K562 (cell line): ENCODE data around the gene TIGD1. TPM values are rescaled to one million over a fixed set of nuclear protein-coding genes. Genes with fewer than 3 reads are reported as not detected.

Source experiments
- ATAC-seq: fragments of 200-7000 bp; cut with Tn5 transposase; 3 replicates; pipeline ENCODE4 v1.9.1; 2020; ENCODE audit warnings: moderate library complexity
- BruUV-seq: library from RNA; stranded (reverse); fragments of 400-500 nt; replicated peaks from 2 replicates; lab custom pipeline; 2021; lab: Mats Ljungman, UMichigan
- CTCF ChIA-PET: fragments of 300-600 bp; formaldehyde crosslinking; extraction: SDS; loops from one replicate; lab custom pipeline; 2021; ENCODE audit warnings: low intra/inter-chr PET ratio; lab: Yijun Ruan, JAX
- POLR2A ChIA-PET: fragments of 300-600, 350-650 bp; sonication (Branson Sonifier 250); formaldehyde crosslinking; extraction: SDS; loops from one replicate; lab custom pipeline; 2021; ENCODE audit warnings: antibody characterized with exemption, inconsistent platforms; lab: Yijun Ruan, JAX
- DNase-seq, 4 experiments: peaks; one replicate each; pipeline versions ENCODE4 v3.0.0 to v3.0.0-alpha.2; 2011 to 2018; ENCODE audit warnings: low spot score in 3 of 4, mixed read lengths in 3 of 4; ENCODE audit errors: extremely low read depth in 1 of 4
- FAIRE-seq: peaks from 2 replicates; lab custom pipeline; 2011; peaks lifted over from hg19 to GRCh38; lab: Jason Lieb, UNC
- H2AFZ ChIP-seq: 2 replicates; pipeline ENCODE4 v1.6.0; 2011; ENCODE audit warnings: low read depth, low read length, control low read depth, inconsistent platforms
- H3K27ac ChIP-seq: fragments of 200-600 bp; 3 replicates; pipeline ENCODE4 v1.8.0; 2011; ENCODE audit warnings: low read depth, mild to moderate bottlenecking, control low read depth, inconsistent platforms, low read length, moderate library complexity, mixed read lengths; ENCODE audit errors: extremely low read depth
- H3K27me3 ChIP-seq, 2 experiments: fragments of 300-600 bp in 1 of 2; 2 replicates in 1 of 2; 3 replicates in 1 of 2; pipeline versions ENCODE4 v1.6.0 to v1.8.0; 2011; ENCODE audit warnings: inconsistent platforms in 2 of 2, low read length in 2 of 2, mild to moderate bottlenecking in 1 of 2, mixed read lengths in 1 of 2, moderate library complexity in 1 of 2; ENCODE audit not compliant: control insufficient read depth in 2 of 2, insufficient read depth in 2 of 2
- H3K36me3 ChIP-seq: fragments of 300-600 bp; 3 replicates; pipeline ENCODE4 v1.8.0; 2011; ENCODE audit warnings: mild to moderate bottlenecking, low read length, inconsistent platforms; ENCODE audit not compliant: control insufficient read depth, insufficient read depth
- H3K4me1 ChIP-seq, 2 experiments: fragments of 200-600 bp in 1 of 2; replicated peaks in 1 of 2; 2 replicates in 1 of 2; 3 replicates in 1 of 2; pipeline versions ENCODE4 v1.5.1 to v1.8.0; 2011; ENCODE audit warnings: inconsistent platforms in 2 of 2, low read length in 2 of 2, mild to moderate bottlenecking in 1 of 2, mixed read lengths in 1 of 2, moderate library complexity in 1 of 2; ENCODE audit not compliant: control insufficient read depth in 2 of 2, insufficient read depth in 2 of 2
- H3K4me2 ChIP-seq: 2 replicates; pipeline ENCODE4 v1.6.1; 2011; ENCODE audit warnings: low read length, control low read depth, inconsistent platforms, mixed read lengths; ENCODE audit not compliant: insufficient read depth
- H3K4me3 ChIP-seq: fragments of 200-600 bp; sonication (generic), shearing (Covaris generic); 2 replicates; pipeline ENCODE4 v1.5.1; 2016; ENCODE audit warnings: control low read depth, inconsistent platforms
- H3K79me2 ChIP-seq: fragments of 200-600 bp; 3 replicates; pipeline ENCODE4 v1.8.0; 2011; ENCODE audit warnings: low read length, inconsistent platforms; ENCODE audit not compliant: control insufficient read depth, insufficient read depth
- H3K9ac ChIP-seq, 2 experiments: 2 replicates each; pipeline versions ENCODE4 v1.6.0 to v1.6.1; 2011; ENCODE audit warnings: low read depth in 2 of 2, low read length in 2 of 2, control low read depth in 1 of 2, inconsistent platforms in 1 of 2, mild to moderate bottlenecking in 1 of 2, mixed read lengths in 1 of 2; ENCODE audit not compliant: insufficient read depth in 1 of 2
- H3K9me1 ChIP-seq: one replicate; pipeline ENCODE4 v1.6.0; 2011; ENCODE audit warnings: inconsistent platforms, mild to moderate bottlenecking, low read length, moderate library complexity; ENCODE audit not compliant: control insufficient read depth, insufficient read depth
- H3K9me3 ChIP-seq: replicated peaks from 2 replicates; pipeline ENCODE4 v1.5.1; 2011; ENCODE audit warnings: low read depth, low read length, inconsistent platforms; ENCODE audit not compliant: control insufficient read depth, insufficient read depth
- H4K20me1 ChIP-seq: replicated peaks from 2 replicates; pipeline ENCODE4 v1.6.1; 2011; ENCODE audit warnings: low read length, inconsistent platforms, mixed read lengths; ENCODE audit not compliant: control insufficient read depth, insufficient read depth
- POLR3G ChIP-seq: IDR thresholded peaks from 2 replicates; pipeline ENCODE4 v1.6.1; 2011; ENCODE audit not compliant: insufficient read length, insufficient replicate concordance; ENCODE audit errors: extremely low read depth
- SRSF1 ChIP-seq: fragments of 200-400 bp; formaldehyde crosslinking; IDR thresholded peaks from 2 replicates; pipeline ENCODE4 v1.6.1; 2017; ENCODE audit warnings: mild to moderate bottlenecking, low read depth, low read length, moderate library complexity
- ZBTB1 ChIP-seq: sonication (generic); formaldehyde crosslinking; IDR thresholded peaks from 2 replicates; pipeline ENCODE4 v1.8.1; 2023; ENCODE audit warnings: missing genetic modification reagents, low read depth, mild to moderate bottlenecking, borderline replicate concordance
- ZNF175 ChIP-seq: fragments of 200-800 bp; sonication (Bioruptor generic); IDR thresholded peaks from 2 replicates; pipeline ENCODE4 v1.6.1; 2016; ENCODE audit warnings: low read depth, mild to moderate bottlenecking, missing genetic modification characterization, missing compliant biosample characterization
- WGBS: fragments of 100-300 bp; shearing (Covaris generic); methylation state at CpG from one replicate; pipeline ENCODE4 v1.1.6; 2016; ENCODE audit warnings: low coverage, mixed read lengths; ENCODE audit not compliant: insufficient coverage; ENCODE audit errors: missing lambda C conversion rate; 5-methylcytosine and 5-hydroxymethylcytosine counted together
- in situ Hi-C: fragments of 300-500 bp; cut with MboI; formaldehyde crosslinking; loops from 4 replicates; pipeline ENCODE4 v1.15.0; 2018; ENCODE audit warnings: inconsistent platforms, mixed read lengths
- intact Hi-C: fragments of 100-400 bp; cut with micrococcal nuclease; formaldehyde crosslinking; loops from 2 replicates; pipeline ENCODE4 v1.14.2; 2022
- polyA plus RNA-seq, 8 experiments: library from polyadenylated mRNA; depleted of rRNA in 4 of 8; stranded (reverse) in 5 of 8; unstranded in 3 of 8; fragments of >200 nt; fragmentation: Nextera tagmentation in 2 of 8; fragmentation: Illumina TruSeq in 1 of 8; extraction: Ambion mirVana in 2 of 8; extraction: Trizol in 1 of 8; gene quantifications; 2 replicates each; pipeline versions ENCODE4 v1.2.1 to v1.2.3, GENCODE V29; 2011 to 2014; ENCODE audit warnings: inconsistent platforms in 1 of 8, missing spikeins in 1 of 8
- total RNA-seq, 7 experiments: library from RNA; depleted of rRNA in 6 of 7; stranded (reverse); fragments of >200 nt in 6 of 7; fragmentation: Illumina TruSeq in 2 of 7; extraction: Trizol in 2 of 7; gene quantifications; 2 replicates each; pipeline versions ENCODE4 v1.2.1 to v1.2.3, GENCODE V29; 2011 to 2021; ENCODE audit warnings: low replicate concordance in 1 of 7
- TF ChIP-seq, protein P1 (sequence below): fragments of 250-450 bp; sonication (Bioruptor Pico); IDR thresholded peaks from 2 replicates; pipeline ENCODE4 v1.5.0; 2020; ENCODE audit warnings: mild to moderate bottlenecking, borderline replicate concordance
- TF ChIP-seq, protein P2 (sequence below): fragments of 250-450 bp; sonication (Bioruptor Pico); IDR thresholded peaks from 2 replicates; pipeline ENCODE4 v1.5.0; 2021; ENCODE audit warnings: mild to moderate bottlenecking, moderate library complexity

The TIGD1 gene
- total and polyA plus RNA-seq, 9 of the 15 experiments (the other 6 are each of a cell fraction or from before 2014, with no cell fraction given) = 2.0 to 10.1 (median 6.6) TPM

DNA sequence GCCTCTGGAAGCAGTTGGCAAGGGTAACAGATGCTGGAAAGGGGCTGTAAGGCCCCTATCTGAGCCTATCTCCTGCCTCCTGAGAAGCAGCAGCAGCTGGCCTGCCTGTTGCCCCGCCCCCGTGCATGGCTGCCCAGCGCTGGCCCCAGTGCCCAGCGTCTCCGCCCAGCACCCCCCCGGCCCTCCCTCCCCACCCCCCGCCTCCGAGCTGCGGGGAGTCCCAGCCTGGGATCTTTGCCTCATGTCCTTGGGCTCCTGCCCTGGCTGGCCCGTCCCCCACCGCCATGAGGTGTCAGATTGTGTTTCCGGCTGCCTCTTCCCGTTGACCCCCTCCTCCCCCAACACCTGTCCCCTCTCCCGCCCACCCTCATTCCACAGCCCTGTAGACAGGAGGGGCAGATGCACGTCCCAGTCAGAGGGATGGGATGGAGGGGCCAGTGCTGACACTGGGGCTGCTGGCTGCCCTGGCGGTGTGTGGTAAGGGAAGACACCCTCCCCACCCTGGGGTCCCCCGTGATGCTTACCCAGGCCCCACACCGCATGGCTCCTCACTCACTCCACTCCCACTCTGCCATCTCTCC lies 24.5 kb downstream of the TIGD1 start, which contains the start of gene CHRND:
CHRND (plus strand) TSS at position 370 of the 581 bp plus-strand sequence; CDS start at position 426, 56 bp downstream.
- Histone ChIP-seq H3K9ac (no peak within 1 kb of the TSS), H3K27ac (no peak within 1 kb of the TSS), H3K4me3 (no peak within 1 kb of the TSS), H3K4me2 (no peak within 1 kb of the TSS), H3K27me3 (peaks cover 0 to 52% of the 10 kb centered on the region in 2 experiments; a peak in 2 of 5 replicates), H3K36me3 (no peaks in the 10 kb centered on the region), H3K9me3 (no peaks in the 10 kb centered on the region), H3K4me1 (peaks cover 0 to 27% of the 10 kb centered on the region in 2 experiments; a peak in 2 of 5 replicates), H2AFZ (no peak within 1 kb of the TSS), H3K9me1 (no peaks in the 10 kb centered on the region), H4K20me1 (no peaks in the 10 kb centered on the region), H3K79me2 (no peaks in the 10 kb centered on the region)
- CTCF ChIA-PET = no interaction called here
- in situ Hi-C loops = no loop called here
- FAIRE-seq (no peak), DNase-seq (peak in 1 of 4 experiments; percentile 33), ATAC-seq (no peak)
- POLR2A ChIA-PET = interaction anchor here (0.5 to 0.6 kb wide), 2 partner anchors 19 to 474 kb away, joined by 3 to 4 read pairs; no protein-coding TSS in a partner anchor
- TF ChIP-seq ZNF175 (CRISPR knock-in tag) = no peak
- no peak for TF ChIP-seq POLR3G
- TF ChIP-seq, protein P1, sequence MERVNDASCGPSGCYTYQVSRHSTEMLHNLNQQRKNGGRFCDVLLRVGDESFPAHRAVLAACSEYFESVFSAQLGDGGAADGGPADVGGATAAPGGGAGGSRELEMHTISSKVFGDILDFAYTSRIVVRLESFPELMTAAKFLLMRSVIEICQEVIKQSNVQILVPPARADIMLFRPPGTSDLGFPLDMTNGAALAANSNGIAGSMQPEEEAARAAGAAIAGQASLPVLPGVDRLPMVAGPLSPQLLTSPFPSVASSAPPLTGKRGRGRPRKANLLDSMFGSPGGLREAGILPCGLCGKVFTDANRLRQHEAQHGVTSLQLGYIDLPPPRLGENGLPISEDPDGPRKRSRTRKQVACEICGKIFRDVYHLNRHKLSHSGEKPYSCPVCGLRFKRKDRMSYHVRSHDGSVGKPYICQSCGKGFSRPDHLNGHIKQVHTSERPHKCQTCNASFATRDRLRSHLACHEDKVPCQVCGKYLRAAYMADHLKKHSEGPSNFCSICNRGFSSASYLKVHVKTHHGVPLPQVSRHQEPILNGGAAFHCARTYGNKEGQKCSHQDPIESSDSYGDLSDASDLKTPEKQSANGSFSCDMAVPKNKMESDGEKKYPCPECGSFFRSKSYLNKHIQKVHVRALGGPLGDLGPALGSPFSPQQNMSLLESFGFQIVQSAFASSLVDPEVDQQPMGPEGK (CRISPR knock-in tag) = no peak
- no peak for TF ChIP-seq SRSF1
- TF ChIP-seq ZBTB1 = no peak
- TF ChIP-seq, protein P2, sequence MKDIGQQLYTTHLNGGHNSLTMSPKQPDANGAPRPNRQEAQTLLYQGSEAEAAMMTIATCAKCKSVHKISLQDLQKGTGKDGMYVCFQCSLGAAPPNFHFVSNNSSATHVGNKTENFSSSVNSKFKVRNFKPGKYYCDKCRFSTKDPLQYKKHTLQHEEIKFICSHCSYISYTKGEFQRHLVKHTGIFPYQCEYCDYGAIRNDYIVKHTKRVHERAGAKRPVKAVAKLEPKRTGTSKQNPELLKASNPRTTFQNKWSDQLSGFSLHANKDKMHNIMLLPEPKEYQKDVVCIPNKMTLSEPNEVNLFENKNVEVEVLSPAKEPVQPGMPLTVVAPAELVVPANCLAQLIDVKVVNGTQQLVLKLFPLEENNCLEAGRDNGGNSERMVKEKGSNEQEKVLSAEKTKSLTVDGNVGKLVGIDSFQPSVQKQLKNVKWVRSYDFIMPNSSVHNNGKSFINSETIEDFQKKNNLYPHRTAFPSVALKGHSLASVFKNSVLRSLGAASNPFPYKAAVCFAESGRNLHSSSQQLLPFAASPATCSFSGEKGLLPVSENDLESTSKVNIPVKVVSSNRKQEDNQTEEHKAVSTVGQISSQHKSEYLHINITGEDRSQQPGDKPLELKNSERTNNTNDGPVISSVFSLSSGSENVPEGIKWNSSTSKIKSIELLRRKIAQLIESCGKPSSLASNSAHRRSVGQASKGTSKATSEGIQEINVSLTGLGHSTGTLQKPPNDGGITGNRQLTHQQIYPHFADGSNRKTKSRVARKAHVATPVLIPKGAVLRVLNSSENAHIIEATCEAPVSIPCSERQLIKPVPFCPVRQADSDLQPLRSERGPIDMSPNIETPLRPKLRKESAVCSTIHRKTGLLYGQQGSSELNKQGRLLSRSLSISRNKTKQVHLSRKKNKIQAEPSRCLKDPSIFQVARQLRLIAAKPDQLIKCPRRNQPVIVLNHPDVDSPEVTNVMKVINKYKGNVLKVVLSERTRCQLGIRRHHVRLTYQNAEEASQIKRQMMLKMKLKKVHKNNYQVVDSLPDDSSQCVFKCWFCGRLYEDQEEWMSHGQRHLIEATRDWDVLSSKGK (CRISPR knock-in tag) = no peak
- no TSS peak for BruUV-seq
- WGBS = 19% methylated on average over 4 of the region's 18 CpGs
- intact Hi-C loops = no loop called here
